Smooth muscle cell (in vitro differentiated cells): ENCODE results near the gene FOXK1. TPM values are rescaled to one million over a fixed set of nuclear protein-coding genes. Genes with fewer than 3 reads are reported as not detected.

Source experiments
- DNase-seq: peaks from one replicate; lab custom pipeline; 2025; ENCODE audit not compliant: unreplicated experiment; lab: John Stamatoyannopoulos, UW
- H2AFZ ChIP-seq: fragments of 200-600 bp; sonication (generic); 2 replicates; pipeline ENCODE4 v1.6.0; 2016; ENCODE audit warnings: antibody characterized with exemption, low read depth, mild to moderate bottlenecking
- H3F3A ChIP-seq: fragments of 200-600 bp; sonication (generic); 2 replicates; pipeline ENCODE4 v1.6.0; 2017; ENCODE audit warnings: antibody characterized with exemption, low read depth
- H3K27ac ChIP-seq: fragments of 200-600 bp; sonication (generic); 2 replicates; pipeline ENCODE4 v1.5.1; 2016; ENCODE audit warnings: low read depth, mild to moderate bottlenecking
- H3K27me3 ChIP-seq: fragments of 200-600 bp; sonication (generic); 2 replicates; pipeline ENCODE4 v1.6.1; 2016; ENCODE audit warnings: low read depth, mild to moderate bottlenecking
- H3K36me3 ChIP-seq: fragments of 200-600 bp; sonication (generic); 2 replicates; pipeline ENCODE4 v1.5.1; 2016; ENCODE audit warnings: low read depth
- H3K4me1 ChIP-seq: fragments of 200-600 bp; sonication (generic); 2 replicates; pipeline ENCODE4 v1.5.1; 2016; ENCODE audit warnings: low read depth
- H3K4me2 ChIP-seq: fragments of 200-600 bp; sonication (generic); 2 replicates; pipeline ENCODE4 v1.6.0; 2016; ENCODE audit warnings: mild to moderate bottlenecking
- H3K4me3 ChIP-seq: fragments of 200-600 bp; sonication (generic); 2 replicates; pipeline ENCODE4 v1.5.1; 2016; ENCODE audit warnings: mild to moderate bottlenecking
- H3K79me2 ChIP-seq: fragments of 200-600 bp; sonication (generic); 2 replicates; pipeline ENCODE4 v1.6.0; 2016; ENCODE audit warnings: low read depth, mild to moderate bottlenecking
- H3K9ac ChIP-seq: fragments of 200-600 bp; sonication (generic); 2 replicates; pipeline ENCODE4 v1.6.0; 2016; ENCODE audit warnings: low read depth
- H3K9me3 ChIP-seq: fragments of 200-600 bp; sonication (generic); replicated peaks from 2 replicates; pipeline ENCODE4 v1.5.1; 2016; ENCODE audit warnings: low read depth
- H4K20me1 ChIP-seq: fragments of 200-600 bp; sonication (generic); 2 replicates; pipeline ENCODE4 v1.6.0; 2016; ENCODE audit warnings: low read depth
- CTCF ChIP-seq: fragments of 200-600 bp; sonication (generic); IDR thresholded peaks from 2 replicates; pipeline ENCODE4 v1.5.1; 2017; ENCODE audit warnings: borderline replicate concordance, mild to moderate bottlenecking, antibody characterized with exemption; ENCODE audit not compliant: insufficient read depth, poor library complexity, severe bottlenecking
- WGBS: methylation state at CpG from one replicate; pipeline ENCODE4 v1.1.7; 2016; ENCODE audit warnings: low lambda C conversion rate; 5-methylcytosine and 5-hydroxymethylcytosine counted together
- polyA plus RNA-seq: library from polyadenylated mRNA; unstranded; fragments of >200 nt; fragmentation: Nextera tagmentation; extraction: Ambion mirVana; gene quantifications from 2 replicates; pipeline ENCODE4 v1.2.1, GENCODE V29; 2016
- total RNA-seq: library from RNA; depleted of rRNA; stranded (reverse); fragments of >200 nt; gene quantifications from 2 replicates; pipeline ENCODE4 v1.2.3, GENCODE V29; 2014

The FOXK1 gene
- total and polyA plus RNA-seq, 2 experiments from 2014 or later = 6.0 to 11.6 TPM

GRCh38 chr7:4807598-4808016 lies 125.5 kb downstream of the FOXK1 start:
- no peaks in the 10 kb centered on the region for H3K27me3 ChIP-seq
- H3K27ac ChIP-seq = no peak overlapping the region
- H3K9ac ChIP-seq = no peak overlapping the region
- DNase-seq = no peak
- 0% methylated on average over 4 of the region's 5 CpGs for WGBS
- no peaks in the 10 kb centered on the region for H4K20me1 ChIP-seq
- no peak overlapping the region for H3K4me2 ChIP-seq
- no peak overlapping the region for H3K4me3 ChIP-seq
- H2AFZ ChIP-seq = no peak overlapping the region
- H3K9me3 ChIP-seq = no peaks in the 10 kb centered on the region
- no peaks in the 10 kb centered on the region for H3F3A ChIP-seq
- no peaks in the 10 kb centered on the region for H3K4me1 ChIP-seq
- no peak for TF ChIP-seq CTCF
- no peaks in the 10 kb centered on the region for H3K36me3 ChIP-seq
- no peaks in the 10 kb centered on the region for H3K79me2 ChIP-seq

GRCh38 chr7:4808026-4808425 lies 125.9 kb downstream of the FOXK1 start:
- Histone ChIP-seq H3K79me2 (no peaks in the 10 kb centered on the region), H3K4me1 (no peaks in the 10 kb centered on the region), H3K4me3 (no peak overlapping the region), H3K27me3 (no peaks in the 10 kb centered on the region), H3K9me3 (no peaks in the 10 kb centered on the region), H3K4me2 (no peak overlapping the region), H3K9ac (no peak overlapping the region), H3K36me3 (no peaks in the 10 kb centered on the region), H2AFZ (no peak overlapping the region), H3K27ac (no peak overlapping the region), H3F3A (no peaks in the 10 kb centered on the region), H4K20me1 (no peaks in the 10 kb centered on the region)
- DNase-seq = no peak
- 76% methylated on average over 3 of the region's 5 CpGs for WGBS
- no peak for TF ChIP-seq CTCF

- Histone ChIP-seq H3F3A (no peaks in the 10 kb centered on the region), H3K4me2 (no peak overlapping the region), H3K27ac (no peak overlapping the region), H4K20me1 (no peaks in the 10 kb centered on the region), H3K79me2 (no peaks in the 10 kb centered on the region), H3K9ac (no peak overlapping the region), H3K27me3 (no peaks in the 10 kb centered on the region), H2AFZ (no peak overlapping the region), H3K36me3 (no peaks in the 10 kb centered on the region), H3K4me1 (no peaks in the 10 kb centered on the region), H3K9me3 (no peaks in the 10 kb centered on the region), H3K4me3 (no peak overlapping the region)
- DNase-seq = no peak
- 93% methylated on average over 10 of the region's 37 CpGs for WGBS
- no peak for TF ChIP-seq CTCF
Measured at GRCh38 chr7:4808565-4808964, 126.5 kb downstream of the FOXK1 start.

- Histone ChIP-seq H3K4me1 (no peaks in the 10 kb centered on the region), H3K79me2 (no peaks in the 10 kb centered on the region), H3K36me3 (no peaks in the 10 kb centered on the region), H3K4me3 (no peak overlapping the region), H3K9ac (no peak overlapping the region), H2AFZ (no peak overlapping the region), H3K9me3 (no peaks in the 10 kb centered on the region), H3K27me3 (no peaks in the 10 kb centered on the region), H3K4me2 (no peak overlapping the region), H4K20me1 (no peaks in the 10 kb centered on the region), H3K27ac (no peak overlapping the region), H3F3A (no peaks in the 10 kb centered on the region)
- WGBS = 96% methylated on average over 36 of the region's 38 CpGs
- no peak for DNase-seq
- no peak for TF ChIP-seq CTCF
Measured at GRCh38 chr7:4809091-4809591, 127.0 kb downstream of the FOXK1 start.
